GM18861 (cell line): ENCODE data around the gene REXO1.

ENCODE experiments used
- ATAC-seq: cut with Tn5 transposase; IDR thresholded peaks from one replicate; pipeline ENCODE4 v1.9.1; 2021; ENCODE audit not compliant: unreplicated experiment

REXO1 gene

DNA sequence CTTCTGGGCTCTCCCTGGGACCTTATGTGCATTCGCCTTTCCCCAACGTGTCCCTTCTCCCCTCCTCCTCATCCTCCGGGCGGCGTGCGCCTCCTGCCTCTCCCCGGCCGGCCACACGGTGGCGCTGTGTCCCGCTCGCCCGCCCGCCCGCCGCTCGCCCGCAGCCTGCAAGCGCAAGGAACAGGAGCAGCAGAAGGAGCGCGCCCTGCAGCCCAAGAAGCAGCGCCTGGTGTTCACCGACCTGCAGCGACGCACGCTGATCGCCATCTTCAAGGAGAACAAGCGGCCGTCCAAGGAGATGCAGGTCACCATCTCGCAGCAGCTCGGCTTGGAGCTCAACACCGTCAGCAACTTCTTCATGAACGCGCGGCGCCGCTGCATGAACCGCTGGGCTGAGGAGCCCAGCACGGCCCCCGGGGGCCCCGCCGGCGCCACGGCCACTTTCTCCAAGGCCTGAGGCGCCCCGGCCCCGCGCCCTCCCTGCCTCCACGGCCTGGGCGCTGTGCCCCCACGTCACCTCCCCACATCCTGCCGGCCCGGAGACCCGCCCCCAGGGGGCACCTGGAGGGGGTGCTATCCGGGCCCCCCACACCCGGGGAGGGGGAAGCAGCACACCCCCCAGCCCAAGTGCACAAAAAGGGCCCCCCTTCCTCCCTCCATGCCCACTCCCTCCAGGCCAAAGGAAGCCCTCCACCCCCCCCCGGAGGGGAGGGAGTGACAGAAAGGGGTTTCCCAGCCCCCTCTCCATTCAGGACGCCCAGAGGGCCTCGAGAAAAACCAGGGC lies 73.1 kb downstream of the REXO1 start:
- ATAC-seq = no peak

DNA sequence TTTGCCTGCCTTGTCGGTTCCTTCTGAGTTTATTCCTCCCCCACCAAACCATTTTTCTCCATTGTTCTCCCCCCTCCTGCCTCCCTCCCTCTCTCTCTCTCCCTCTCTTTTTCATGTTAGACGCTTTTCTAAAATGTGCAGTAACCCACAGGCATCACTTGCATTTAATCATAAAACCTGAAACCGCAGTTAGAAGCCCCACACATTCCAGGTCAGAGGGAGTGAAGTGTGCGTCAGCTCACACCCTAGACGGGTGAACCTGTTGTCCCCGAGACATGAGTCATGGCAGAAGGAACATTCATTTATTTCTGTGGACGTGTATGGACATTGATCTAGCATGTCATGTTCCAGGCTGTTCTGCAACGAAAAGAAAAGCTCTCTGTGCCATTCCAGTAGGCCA lies 75.1 kb downstream of the REXO1 start:
- ATAC-seq = no peak

DNA sequence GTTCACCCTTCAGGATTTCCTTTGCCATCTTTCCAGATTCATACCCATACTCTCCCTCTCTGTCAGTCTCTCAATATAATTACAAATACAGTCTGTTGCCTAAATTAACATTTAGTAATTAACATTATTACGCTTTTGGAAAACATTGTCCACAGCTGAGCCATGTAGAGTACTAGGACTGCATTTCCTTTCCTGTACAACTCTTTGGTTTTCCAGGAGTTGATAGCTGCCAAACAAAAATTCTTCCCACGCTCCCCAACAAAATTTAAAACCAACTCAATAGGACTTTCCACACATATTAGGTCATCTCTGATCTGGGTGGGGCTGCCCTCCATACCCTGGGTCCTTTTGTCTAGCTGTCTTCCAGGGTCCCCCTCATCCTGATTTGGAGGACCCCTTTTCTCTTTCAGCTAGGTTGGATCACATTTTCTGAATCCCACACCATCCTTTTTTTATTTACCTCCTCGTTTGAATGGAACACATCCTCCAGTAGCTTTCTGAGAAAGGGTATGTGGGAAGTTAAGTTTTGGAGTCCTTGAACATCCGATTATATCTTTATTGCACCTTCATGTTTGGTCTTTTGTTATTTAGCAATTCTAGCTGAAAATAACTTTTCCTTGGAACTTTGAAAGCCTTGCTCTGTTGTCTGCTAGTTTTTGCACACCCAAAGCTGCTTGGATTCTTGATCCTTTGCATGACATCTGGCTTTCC lies 77.3 kb downstream of the REXO1 start:
- ATAC-seq = no peak

DNA sequence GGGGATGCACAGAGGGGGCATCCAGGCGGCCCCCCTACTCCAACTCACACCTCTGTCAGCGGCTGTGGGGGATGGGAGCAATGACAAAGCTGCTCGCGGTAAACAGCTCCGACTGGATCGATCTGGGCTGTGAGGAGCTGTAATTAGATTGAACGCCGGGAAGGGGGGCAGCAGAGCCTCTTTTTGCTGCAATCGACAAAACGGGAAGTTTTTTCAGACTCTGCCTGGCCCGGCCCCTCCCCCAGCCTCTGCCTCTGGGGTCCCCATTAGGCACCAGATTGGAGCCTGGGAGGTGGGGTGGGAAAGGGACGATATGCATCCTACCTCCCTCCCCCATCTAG lies 78.7 kb downstream of the REXO1 start:
- ATAC-seq = no peak

DNA sequence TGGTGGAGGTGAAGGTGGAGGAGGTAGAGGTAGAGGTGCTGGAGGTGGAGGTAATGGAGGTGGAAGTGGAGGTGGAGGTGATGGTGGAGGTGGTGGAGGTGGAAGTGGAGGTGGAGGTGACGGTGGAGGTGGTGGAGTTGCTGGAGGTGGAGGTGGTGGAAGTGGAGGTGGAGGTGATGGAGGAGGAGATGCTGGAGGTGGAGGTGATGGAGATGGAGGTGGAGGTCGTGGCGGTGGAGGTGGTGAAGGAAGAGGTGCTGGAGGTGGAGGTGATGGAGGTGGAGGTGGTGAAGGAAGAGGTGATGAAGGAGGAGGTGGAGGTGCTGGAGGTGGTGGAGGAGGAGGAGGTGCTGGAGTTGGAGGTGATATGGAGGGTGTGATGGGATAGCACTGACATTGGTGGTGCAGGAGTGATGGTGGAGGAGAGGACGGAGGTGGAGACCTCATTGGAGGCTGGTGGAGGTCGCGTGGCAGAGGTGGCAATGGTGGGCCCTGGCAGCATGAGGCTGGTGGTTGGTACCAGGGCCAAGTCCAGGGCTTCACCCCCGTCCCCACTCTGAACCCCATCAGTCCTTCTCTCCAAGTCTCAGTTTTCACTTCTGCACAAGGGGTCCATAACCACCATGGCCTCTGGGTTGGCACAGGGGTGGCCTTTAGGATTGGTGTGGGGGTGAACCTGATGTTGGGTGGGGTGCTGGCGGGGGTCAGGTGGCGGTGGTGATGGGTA lies 79.2 kb downstream of the REXO1 start:
- no peak for ATAC-seq

DNA sequence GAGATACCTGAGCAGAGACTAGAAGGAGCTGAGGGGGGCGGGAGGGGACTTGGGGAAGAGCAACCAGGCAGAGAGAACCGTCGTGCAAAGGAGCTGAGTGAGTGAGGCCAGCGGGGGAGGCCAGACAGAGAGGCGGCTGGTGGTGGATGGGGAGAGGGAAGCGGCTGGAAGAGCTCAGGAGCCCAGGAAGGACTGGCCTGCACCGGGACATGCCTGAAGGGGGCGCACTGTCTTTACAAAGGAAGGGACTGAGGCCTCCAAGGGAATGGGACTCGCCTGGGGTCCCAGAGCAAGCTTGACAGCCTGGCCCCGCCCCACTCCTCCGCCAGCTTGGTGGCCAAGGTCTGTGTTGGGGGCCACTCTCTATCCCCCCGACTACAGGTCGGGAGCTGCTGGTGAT lies 80.0 kb downstream of the REXO1 start:
- ATAC-seq = no peak

DNA sequence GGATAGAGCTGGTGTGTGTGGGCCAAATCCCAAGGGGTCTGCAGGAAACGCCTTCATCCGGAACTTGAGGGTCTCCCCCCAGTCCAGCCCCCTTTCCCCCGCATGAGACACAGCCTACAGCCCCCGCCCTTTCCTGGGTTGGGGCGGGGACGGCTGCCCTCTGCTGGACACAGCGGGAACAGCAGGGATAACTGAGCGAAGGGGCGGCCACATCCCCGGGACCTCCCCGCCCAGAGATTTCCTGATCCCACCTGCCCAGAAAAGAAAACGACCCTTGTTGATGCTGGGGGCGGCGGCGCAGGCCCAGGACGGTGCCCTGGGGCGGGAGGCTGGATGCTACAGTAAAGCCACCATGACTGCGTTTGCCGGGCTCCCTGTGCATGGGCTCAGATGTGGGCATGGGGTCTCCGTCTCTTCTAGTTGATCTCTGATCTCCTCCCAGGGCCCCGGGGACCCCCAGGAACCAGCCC lies 80.8 kb downstream of the REXO1 start:
- ATAC-seq = no peak

DNA sequence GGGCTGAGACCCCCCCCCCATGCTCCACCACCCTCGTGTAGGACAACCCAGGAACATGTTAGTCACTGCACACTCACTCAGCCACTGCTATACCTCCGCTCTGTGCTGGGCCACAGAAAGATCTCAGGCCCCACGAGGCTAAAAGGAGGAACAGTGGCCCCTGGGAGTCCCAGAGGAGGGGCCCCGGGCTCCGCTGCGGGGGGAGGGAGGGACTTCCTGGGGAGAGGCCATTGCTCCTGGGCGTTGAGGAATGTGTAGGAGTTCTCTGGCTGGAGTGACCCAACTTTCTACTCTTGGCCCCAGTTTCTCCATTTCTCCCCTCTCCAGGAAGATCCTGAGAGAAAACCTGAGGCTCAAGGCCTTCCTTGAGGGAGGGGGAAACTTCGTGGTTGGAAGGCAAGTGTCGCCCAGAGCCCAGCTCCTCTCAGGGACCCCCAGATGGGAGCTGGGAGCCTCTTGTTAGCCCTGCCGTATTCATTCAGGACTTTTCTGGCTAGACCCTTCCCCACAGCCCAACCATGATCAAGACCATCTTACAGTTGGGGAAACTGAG lies 81.4 kb downstream of the REXO1 start:
- no peak for ATAC-seq

DNA sequence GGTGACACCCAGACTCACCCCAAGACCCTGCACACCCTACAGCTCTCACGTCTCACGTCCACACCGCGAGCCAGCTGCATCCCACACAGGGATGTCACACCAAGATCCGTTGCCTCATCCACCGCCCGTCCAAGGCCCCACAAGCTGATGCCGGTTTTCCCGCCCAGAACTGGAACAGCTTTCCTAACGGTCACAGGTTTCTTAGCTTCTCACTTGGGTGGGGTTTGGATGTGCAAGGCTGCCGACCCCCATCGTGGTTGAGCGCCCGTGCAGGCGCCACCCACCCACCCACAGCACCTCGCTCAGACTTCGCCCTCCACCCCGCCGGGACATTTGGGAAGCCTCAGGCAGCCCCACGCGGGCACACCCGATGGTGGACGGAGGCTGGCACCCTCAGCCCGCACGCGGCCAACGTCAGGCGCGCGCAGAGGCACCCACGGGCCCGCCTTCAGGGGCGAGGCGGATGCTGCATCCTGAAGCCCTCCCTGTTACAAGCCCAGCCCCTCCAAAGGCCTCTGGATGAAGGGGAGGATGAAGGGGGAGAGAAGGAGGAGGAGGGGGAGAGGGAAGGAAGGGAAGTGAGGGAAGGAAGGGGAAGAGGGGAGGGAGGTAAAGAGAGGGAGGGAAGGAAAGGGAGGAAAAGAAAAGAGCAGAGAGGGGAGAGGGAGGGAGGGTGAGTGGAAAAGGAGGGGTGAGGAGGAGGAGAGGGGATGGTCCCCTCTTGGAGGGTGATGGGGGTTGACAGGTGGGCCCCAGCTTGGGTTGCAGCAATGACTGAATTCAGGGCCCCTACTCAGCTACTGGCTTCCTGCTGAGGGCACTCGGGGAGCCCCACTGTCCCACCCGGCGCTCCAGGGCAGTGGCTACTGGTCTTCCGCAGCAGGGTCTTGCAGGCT lies 82.1 kb downstream of the REXO1 start:
- no peak for ATAC-seq
